IMR-90 (cell line): ENCODE measurements around the gene BTBD10.

Experiments
- CHD1 ChIP-seq: IDR thresholded peaks from 2 replicates; pipeline ENCODE4 v1.6.1; 2012; ENCODE audit warnings: low read depth, low read length, improper control_type of control experiment
- MXI1 ChIP-seq: IDR thresholded peaks from 2 replicates; pipeline ENCODE4 v1.6.1; 2012; ENCODE audit warnings: low read depth, mild to moderate bottlenecking, low read length, moderate library complexity, borderline replicate concordance
- POLR2A ChIP-seq: IDR thresholded peaks from 2 replicates; pipeline ENCODE4 v1.6.1; 2012; ENCODE audit warnings: mild to moderate bottlenecking, low read depth, low read length
- RCOR1 ChIP-seq: IDR thresholded peaks from 2 replicates; pipeline ENCODE4 v1.6.1; 2012; ENCODE audit warnings: mild to moderate bottlenecking, low read length, improper control_type of control experiment; ENCODE audit not compliant: insufficient replicate concordance
- TF ChIP-seq, protein P1 (sequence below): conservative IDR thresholded peaks from 2 replicates; pipeline ENCODE4 v1.5.1; 2012; ENCODE audit warnings: mild to moderate bottlenecking, low read depth, low read length, improper control_type of control experiment

DNA sequence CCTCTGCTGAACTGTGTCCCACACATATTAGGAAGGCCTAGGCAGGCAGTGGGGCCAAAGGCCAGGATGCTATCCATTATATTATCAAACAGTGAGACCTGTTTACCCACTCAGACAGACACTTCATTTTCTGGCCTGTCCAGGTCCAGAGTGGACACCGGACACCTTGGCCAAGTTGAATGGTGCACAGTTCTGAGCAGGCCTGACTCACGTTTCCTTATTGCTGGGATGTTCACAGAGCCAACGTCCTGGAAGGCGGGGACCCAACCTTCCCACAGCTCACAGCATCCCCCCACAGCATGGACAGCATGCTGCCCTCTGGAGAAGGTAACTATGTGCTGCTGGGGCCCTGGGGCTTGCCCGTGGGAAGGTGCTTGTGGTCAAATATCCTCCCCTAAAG lies 86.6 kb downstream of the BTBD10 start:
- TF ChIP-seq POLR2A: no peak
- no peak for TF ChIP-seq CHD1
- no peak for TF ChIP-seq MXI1
- TF ChIP-seq, protein P1, sequence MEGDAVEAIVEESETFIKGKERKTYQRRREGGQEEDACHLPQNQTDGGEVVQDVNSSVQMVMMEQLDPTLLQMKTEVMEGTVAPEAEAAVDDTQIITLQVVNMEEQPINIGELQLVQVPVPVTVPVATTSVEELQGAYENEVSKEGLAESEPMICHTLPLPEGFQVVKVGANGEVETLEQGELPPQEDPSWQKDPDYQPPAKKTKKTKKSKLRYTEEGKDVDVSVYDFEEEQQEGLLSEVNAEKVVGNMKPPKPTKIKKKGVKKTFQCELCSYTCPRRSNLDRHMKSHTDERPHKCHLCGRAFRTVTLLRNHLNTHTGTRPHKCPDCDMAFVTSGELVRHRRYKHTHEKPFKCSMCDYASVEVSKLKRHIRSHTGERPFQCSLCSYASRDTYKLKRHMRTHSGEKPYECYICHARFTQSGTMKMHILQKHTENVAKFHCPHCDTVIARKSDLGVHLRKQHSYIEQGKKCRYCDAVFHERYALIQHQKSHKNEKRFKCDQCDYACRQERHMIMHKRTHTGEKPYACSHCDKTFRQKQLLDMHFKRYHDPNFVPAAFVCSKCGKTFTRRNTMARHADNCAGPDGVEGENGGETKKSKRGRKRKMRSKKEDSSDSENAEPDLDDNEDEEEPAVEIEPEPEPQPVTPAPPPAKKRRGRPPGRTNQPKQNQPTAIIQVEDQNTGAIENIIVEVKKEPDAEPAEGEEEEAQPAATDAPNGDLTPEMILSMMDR: no peak
- no peak for TF ChIP-seq RCOR1
